HUES48 (cell line): ENCODE results near the gene ERVK3-1.
"Not testable (repeated sequence)": the region's sequence is repeated elsewhere in the genome, so short reads cannot be mapped to it uniquely, and the experiment has no call there.

Experiments used
- H3K27ac ChIP-seq: one replicate; pipeline ENCODE4 v1.7.0; 2013; ENCODE audit warnings: low read depth, low read length, inconsistent platforms
- H3K27me3 ChIP-seq: 2 replicates; pipeline ENCODE4 v1.6.1; 2013; ENCODE audit warnings: mild to moderate bottlenecking, low read length; ENCODE audit not compliant: control insufficient read depth, insufficient read depth
- H3K36me3 ChIP-seq: 2 replicates; pipeline ENCODE4 v1.6.1; 2013; ENCODE audit warnings: low read length; ENCODE audit not compliant: control insufficient read depth, insufficient read depth
- H3K4me1 ChIP-seq: 2 replicates; pipeline ENCODE4 v1.6.1; 2013; ENCODE audit warnings: mild to moderate bottlenecking, low read length; ENCODE audit not compliant: control insufficient read depth, insufficient read depth
- H3K4me3 ChIP-seq: 2 replicates; pipeline ENCODE4 v1.5.1; 2013; ENCODE audit warnings: mild to moderate bottlenecking, low read depth, low read length
- H3K9ac ChIP-seq: 2 replicates; pipeline ENCODE4 v1.6.1; 2013; ENCODE audit warnings: mild to moderate bottlenecking, low read depth, low read length, moderate library complexity
- H3K9me3 ChIP-seq: 2 replicates; pipeline ENCODE4 v1.6.1; 2013; ENCODE audit warnings: low read length; ENCODE audit not compliant: control insufficient read depth, insufficient read depth

ERVK3-1 gene

DNA sequence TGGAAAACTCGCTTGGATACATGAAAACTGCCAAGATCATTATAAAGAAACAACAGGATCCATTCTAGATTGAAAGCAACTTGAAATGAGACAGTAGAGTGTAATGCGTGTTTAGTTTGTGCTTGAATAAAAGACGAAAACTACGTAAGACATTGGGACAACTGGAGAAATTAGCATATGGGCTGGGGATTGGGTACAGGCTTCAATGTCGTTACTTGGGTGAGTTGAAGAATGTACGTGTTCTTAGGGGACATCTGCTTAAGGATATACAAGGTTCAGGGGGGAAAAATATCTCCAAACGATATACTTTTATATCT, 471 bp upstream of the ERVK3-1 start:
- H3K9ac ChIP-seq, result no peak overlapping the region

DNA sequence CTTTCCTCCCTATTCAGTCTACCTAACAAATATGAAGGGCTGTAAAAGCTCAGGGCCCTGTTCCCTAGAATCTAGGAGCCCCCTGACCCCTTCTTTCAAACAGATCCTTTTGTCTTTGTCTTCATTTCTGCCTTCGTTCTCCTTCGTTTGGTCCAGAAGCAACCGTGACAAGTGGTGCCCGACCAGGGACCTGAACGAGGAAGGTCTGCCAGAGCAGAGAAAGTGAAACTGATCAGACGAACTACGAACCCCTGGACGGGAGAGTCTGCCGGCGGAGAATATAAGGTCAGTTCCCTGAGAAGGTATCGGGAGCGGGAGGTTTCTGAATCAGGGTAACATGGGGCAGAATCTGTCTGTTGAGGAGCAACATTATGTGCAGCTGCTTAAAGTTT, 751 bp downstream of the ERVK3-1 start:
- Histone ChIP-seq H3K27ac (no peak overlapping the region), H3K9ac (peak overlapping the region; percentile 77), H3K9me3 (no peaks in the 10 kb centered on the region), H3K4me1 (0 out of 2 replicates have a peak, but pooled peaks cover 5% of the 10 kb centered on the region), H3K36me3 (peaks cover 42% of the 10 kb centered on the region), H3K27me3 (no peaks in the 10 kb centered on the region), H3K4me3 (peak overlapping the region; percentile 93)

More for the DNA sequence above, 471 bp upstream of the ERVK3-1 start:
- H3K27me3 ChIP-seq, result no peaks in the 10 kb centered on the region
- H3K36me3 ChIP-seq, result peaks cover 54% of the 10 kb centered on the region
- peak overlapping the region; percentile 93 for H3K4me3 ChIP-seq
- peak overlapping the region; percentile 1 for H3K27ac ChIP-seq
- no peaks in the 10 kb centered on the region for H3K9me3 ChIP-seq
- 0 out of 2 replicates have a peak, but pooled peaks cover 5% of the 10 kb centered on the region for H3K4me1 ChIP-seq

DNA sequence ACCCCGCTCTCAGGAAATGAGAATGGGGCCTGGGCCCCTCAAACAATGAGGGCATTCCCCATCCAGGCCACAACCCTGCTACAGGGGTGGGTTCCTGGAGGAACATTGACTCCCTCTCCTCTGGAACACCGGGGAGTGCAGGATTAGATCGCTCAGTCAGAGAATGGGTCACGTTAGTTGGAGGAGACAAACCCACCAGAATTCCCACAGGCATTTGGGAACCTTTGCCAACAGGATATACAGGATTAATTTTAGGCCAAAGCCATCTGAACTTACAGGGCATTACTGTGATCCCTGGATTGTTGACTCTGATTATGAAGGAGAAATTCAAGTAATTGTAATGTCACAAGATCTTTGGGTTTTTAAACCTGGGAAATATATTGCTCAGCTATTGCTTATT, 2.6 kb downstream of the ERVK3-1 start:
- no peak overlapping the region for H3K27ac ChIP-seq
- 0 out of 2 replicates have a peak, but pooled peaks cover 5% of the 10 kb centered on the region for H3K4me1 ChIP-seq
- H3K27me3 ChIP-seq, result no peaks in the 10 kb centered on the region
- H3K36me3 ChIP-seq, result peaks cover 44% of the 10 kb centered on the region
- no peak overlapping the region for H3K9ac ChIP-seq
- no peaks in the 10 kb centered on the region for H3K9me3 ChIP-seq
- H3K4me3 ChIP-seq, result no peak overlapping the region

DNA sequence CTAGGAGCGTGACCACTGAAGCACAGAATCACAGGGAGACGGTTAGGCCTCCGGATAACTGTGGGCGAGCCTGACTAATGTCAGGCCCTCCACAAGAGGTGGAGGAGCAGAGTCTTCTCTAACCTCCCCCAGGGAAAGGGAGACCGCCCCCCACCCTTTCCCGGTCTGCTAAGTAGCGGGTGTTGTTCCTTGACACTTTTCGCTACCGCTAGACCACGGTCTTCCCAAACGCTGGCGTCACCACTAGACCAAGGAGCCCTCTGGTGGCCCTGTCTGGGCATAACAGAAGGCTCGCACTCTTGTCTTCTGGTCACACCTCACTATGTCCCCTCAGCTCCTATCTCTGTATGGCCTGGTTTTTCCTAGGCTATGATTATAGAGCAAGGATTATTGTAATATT, 5.5 kb downstream of the ERVK3-1 start:
- H3K27me3 ChIP-seq, H3K27ac ChIP-seq, H3K4me1 ChIP-seq, H3K9ac ChIP-seq, H3K9me3 ChIP-seq, H3K4me3 ChIP-seq: not testable (repeated sequence)
- peaks cover 68% of the 10 kb centered on the region for H3K36me3 ChIP-seq

DNA sequence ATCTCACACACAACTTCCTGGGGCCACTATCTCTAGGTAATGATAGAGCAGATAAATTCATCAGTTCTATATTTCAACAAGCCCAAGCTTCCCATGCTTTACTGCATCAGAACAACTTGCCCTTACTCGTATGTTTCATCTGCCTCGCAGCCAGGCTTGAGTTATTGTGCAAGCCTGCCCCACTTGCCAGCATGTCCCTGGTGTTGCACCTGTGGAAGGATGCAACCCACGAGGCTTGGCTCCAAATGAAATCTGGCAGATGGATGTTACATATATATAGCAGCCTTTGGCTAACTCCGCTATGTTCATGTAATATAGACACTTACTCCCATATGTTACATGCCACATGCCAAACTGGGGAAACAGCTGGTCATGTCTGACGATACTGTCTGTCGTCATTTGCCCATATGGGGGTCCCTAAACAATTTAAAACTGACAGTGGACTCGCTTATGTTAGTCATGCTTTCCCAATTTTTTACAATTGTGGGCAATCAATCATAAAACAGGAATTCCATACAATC, 6.2 kb downstream of the ERVK3-1 start:
- H3K9ac ChIP-seq, result no peak overlapping the region
- H3K27me3 ChIP-seq, result no peaks in the 10 kb centered on the region
- H3K4me1 ChIP-seq, result no peaks in the 10 kb centered on the region
- peaks cover 74% of the 10 kb centered on the region for H3K36me3 ChIP-seq
- no peak overlapping the region for H3K27ac ChIP-seq
- H3K9me3 ChIP-seq, result no peaks in the 10 kb centered on the region
- no peak overlapping the region for H3K4me3 ChIP-seq

DNA sequence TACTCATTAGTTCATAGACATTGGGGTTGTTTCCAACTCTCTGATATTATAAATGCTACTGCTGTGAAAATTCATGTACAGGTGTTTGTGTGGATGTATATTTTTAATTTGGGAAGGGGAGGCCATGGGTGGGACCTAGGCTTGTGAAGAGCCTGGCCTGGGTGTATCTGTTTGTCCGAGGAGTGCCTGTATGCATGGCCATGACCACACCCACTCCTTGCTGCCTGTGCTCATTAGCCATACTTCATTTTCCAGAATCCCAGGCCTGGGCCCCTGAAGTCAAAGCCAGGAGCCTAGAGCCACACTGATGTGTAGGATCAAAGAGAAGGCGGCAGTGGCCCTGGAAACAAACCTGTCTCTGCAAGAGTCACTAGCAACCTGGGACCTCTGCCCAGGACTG, 10.4 kb downstream of the ERVK3-1 start:
- H3K36me3 ChIP-seq, result peaks cover 46% of the 10 kb centered on the region
- no peaks in the 10 kb centered on the region for H3K9me3 ChIP-seq
- no peak overlapping the region for H3K4me3 ChIP-seq
- no peaks in the 10 kb centered on the region for H3K27me3 ChIP-seq
- no peaks in the 10 kb centered on the region for H3K4me1 ChIP-seq
- no peak overlapping the region for H3K9ac ChIP-seq
- H3K27ac ChIP-seq, result no peak overlapping the region

DNA sequence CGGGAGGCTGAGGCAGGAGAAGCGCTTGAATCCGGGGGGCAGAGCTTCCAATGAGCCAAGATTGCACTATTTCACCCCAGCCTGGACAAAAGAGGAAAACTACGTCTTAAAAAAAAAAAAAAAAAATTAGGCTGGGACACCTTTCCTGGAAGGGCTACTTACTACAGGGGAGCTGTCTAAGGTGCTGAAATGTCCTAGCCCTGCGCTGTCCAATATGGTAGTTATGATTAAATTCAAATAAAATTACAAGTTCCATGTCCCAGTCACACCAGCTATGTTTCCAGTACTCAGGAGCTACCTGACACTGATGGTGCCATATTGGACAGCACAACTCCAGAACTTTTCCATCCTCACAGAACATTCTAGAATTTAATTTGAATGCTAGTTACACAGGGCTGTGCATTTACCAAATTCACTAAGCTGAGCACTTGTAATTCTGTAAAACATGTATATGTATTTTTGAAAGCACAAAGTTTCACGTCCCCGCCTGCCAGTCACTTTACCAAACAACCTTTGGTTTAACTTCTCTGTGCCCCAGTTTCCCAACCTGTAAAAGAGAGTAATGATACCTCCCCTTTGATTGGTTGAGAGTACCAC, 12.4 kb downstream of the ERVK3-1 start:
- no peak overlapping the region for H3K4me3 ChIP-seq
- H3K27me3 ChIP-seq, result no peaks in the 10 kb centered on the region
- no peak overlapping the region for H3K27ac ChIP-seq
- H3K36me3 ChIP-seq, result peaks cover 36% of the 10 kb centered on the region
- H3K4me1 ChIP-seq, result no peaks in the 10 kb centered on the region
- H3K9ac ChIP-seq, result no peak overlapping the region
- H3K9me3 ChIP-seq, result no peaks in the 10 kb centered on the region

DNA sequence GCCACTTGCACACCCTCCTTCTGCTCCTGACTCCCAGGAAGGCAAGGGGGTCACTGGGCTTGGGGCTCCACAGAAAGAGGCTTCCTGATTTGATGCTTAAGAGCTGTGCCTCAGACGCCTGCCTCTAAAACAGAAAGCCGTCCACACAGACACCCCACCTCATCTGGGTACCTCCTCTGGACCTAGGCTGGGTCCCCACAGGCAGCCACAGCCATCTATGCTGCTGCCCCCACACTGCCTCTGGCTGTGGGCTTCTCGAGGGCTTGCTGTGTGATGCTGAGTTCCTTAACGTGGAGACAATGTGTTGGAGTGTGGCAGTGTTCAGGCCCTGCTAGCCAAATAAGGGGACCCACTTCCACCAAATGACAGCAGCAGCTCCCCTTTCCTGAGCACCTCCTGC, 13.1 kb downstream of the ERVK3-1 start:
- Histone ChIP-seq H3K36me3 (peaks cover 30% of the 10 kb centered on the region), H3K27ac (no peak overlapping the region), H3K9ac (no peak overlapping the region)

DNA sequence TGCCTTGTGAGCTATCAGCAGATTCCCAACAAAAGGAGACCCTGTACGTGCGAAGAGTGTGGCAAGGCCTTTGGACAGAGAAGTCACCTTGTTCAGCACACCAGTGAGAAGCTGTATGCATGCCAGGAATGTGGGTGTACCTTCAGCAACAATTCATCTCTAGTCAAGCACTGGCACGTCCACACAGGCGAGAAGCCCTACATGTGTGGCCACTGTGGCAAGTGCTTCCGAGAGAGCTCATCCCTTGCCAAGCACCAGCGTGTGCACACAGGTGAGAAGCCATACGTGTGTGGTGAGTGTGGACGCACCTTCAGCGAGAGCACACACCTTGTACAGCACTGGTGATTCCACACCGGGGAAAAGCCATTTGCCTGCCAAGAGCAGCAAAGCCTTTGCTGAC, 14.1 kb downstream of the ERVK3-1 start:
- Histone ChIP-seq H3K36me3 (peaks cover 22% of the 10 kb centered on the region), H3K4me3 (no peak overlapping the region), H3K9ac (no peak overlapping the region), H3K9me3 (no peaks in the 10 kb centered on the region), H3K27me3 (no peaks in the 10 kb centered on the region), H3K27ac (no peak overlapping the region), H3K4me1 (no peaks in the 10 kb centered on the region)

More for the DNA sequence above, 13.1 kb downstream of the ERVK3-1 start:
- H3K9me3 ChIP-seq, result no peaks in the 10 kb centered on the region
- H3K4me3 ChIP-seq, result no peak overlapping the region
- no peaks in the 10 kb centered on the region for H3K27me3 ChIP-seq
- H3K4me1 ChIP-seq, result no peaks in the 10 kb centered on the region

DNA sequence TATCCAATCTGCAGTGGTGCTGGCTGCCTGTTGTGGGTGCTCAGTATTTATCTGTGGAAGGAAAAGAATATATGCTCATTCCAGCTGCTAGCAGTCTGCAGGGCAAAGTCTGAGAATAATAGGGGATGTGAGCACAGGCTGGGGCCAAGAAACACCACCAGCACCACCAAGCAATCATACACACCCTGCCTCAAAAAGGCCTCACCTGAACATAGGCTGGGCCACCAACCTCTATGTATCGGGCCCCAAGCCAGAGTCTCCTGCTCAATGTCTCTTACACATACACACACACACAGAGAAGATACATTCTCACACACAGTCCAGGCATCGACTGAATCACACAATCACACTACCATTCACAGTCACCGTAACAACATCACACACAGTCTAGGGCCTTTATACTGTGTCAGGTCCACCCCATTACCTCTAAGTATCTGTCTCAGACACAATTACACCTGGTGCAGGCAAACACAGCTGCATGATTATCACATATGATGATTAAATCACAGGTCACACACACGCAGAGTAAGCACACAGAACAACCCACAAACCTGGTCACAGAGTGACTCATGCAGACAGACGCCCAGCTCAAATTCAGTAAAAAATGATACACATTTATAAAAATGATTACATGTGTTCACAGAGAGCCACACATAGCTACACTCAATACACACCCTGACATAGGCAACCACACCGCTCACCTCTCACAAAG, 20.3 kb downstream of the ERVK3-1 start:
- Histone ChIP-seq H3K9ac (no peak overlapping the region), H3K27ac (no peak overlapping the region), H3K4me1 (0 out of 2 replicates have a peak, but pooled peaks cover 4% of the 10 kb centered on the region), H3K27me3 (no peaks in the 10 kb centered on the region), H3K4me3 (peak overlapping the region; percentile 86), H3K9me3 (no peaks in the 10 kb centered on the region), H3K36me3 (peaks cover 4% of the 10 kb centered on the region; the same call in 1 of the 2 replicates)

DNA sequence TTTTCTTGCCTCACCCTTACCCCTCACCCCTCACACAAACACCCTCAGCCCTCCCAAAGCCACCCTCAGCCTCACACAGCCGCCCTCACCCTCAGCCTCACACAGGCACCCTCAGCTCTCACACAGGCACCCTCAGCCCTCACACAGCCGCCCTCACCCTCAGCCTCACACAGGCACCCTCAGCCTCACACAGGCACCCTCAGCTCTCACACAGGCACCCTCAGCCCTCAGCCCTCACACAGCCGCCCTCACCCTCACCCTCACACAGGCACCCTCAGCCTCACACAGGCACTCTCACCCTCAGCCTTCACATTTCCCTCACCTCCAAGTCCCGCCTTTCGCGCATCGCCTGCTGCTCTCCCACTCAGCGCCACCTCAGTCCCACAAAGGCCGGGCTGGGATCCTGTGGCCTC, 21.3 kb downstream of the ERVK3-1 start:
- Histone ChIP-seq H3K9ac (peak overlapping the region; percentile 43; the same call in 1 of the 2 replicates), H3K27me3 (no peaks in the 10 kb centered on the region), H3K36me3 (peaks cover 4% of the 10 kb centered on the region; the same call in 1 of the 2 replicates), H3K4me1 (0 out of 2 replicates have a peak, but pooled peaks cover 4% of the 10 kb centered on the region), H3K9me3 (no peaks in the 10 kb centered on the region), H3K27ac (no peak overlapping the region), H3K4me3 (peak overlapping the region; percentile 86)
